Stimulated activated CD4-positive, alpha-beta T cell treated with anti-CD3 and anti-CD28 coated beads, TNF-alpha, amount 100 ng/mL, for 4 hours (primary cell): Measurements from ENCODE around the gene MED27.

Experiments used
- DNase-seq, 3 experiments: peaks; one replicate each; pipeline ENCODE4 v3.0.0-alpha.2; 2020; ENCODE audit warnings: low read depth in 3 of 3

MED27 gene

GRCh38 chr9:131854896-131855613 lies 224.6 kb downstream of the MED27 start:
- no peak for DNase-seq

GRCh38 chr9:131854334-131854733 lies 225.3 kb downstream of the MED27 start:
- DNase-seq, result no peak

DNA sequence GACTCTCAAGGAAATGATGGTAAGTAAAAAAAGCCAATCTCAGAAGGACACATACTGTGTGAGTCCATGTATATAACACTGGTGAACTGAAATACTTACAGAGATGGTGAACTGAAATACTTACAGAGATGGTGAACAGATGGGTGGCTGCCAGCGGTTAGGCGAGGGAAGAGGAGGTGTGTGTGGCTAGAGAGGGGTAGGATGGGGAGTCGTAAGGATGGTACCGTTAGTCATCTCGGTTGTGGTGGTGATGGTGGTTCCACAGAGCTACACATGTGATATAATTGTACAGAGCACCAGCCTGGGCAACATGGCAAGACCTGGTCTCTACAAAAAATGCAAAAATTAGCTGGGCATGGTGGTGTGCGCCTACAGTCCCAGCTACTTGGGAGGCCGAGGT lies 226.2 kb downstream of the MED27 start:
- DNase-seq, result no peak

DNA sequence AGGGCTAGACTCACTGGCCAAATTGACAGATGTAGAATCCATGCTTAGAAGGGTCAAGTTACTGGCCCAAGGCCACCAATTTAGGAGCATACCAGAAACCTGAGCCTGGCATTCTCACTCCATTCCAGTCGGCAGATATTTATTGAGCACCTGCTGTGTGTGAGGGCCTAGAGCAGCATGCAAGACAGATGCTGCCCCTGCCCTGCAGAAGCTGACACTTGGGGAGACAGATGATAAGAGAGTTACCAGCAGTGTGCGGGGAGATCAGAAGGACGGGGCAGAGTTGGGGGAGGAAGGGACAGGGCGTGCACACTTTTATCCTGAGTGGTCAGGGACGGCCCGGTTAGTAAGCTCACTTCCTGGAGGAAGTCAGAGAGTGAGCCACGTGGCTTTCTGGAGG lies 228.3 kb downstream of the MED27 start:
- DNase-seq, result no peak

DNA sequence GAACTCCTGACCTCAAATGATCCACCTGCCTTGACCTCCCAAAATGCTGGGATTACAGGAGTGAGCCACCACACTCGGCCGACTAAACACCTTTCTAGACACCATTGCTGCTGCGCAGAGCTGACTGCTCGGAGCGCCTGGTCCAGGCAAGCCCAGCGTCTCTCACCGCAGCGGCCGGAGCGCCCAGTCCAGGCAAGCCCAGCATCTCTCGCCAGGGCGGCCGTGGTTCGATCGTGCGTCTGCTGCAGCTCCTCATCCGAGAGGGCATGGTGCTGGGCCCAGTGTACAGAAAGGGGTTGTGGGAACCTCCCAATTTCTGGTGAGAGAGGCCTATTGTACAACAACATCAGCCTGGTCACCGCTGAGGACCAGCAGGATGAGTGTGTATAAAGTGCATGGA lies 230.3 kb downstream of the MED27 start:
- no peak for DNase-seq

- no peak for DNase-seq
Measured at GRCh38 chr9:131848570-131849160, 231.0 kb downstream of the MED27 start.

- DNase-seq, result no peak
Measured at GRCh38 chr9:131847665-131848354, 231.9 kb downstream of the MED27 start.

DNA sequence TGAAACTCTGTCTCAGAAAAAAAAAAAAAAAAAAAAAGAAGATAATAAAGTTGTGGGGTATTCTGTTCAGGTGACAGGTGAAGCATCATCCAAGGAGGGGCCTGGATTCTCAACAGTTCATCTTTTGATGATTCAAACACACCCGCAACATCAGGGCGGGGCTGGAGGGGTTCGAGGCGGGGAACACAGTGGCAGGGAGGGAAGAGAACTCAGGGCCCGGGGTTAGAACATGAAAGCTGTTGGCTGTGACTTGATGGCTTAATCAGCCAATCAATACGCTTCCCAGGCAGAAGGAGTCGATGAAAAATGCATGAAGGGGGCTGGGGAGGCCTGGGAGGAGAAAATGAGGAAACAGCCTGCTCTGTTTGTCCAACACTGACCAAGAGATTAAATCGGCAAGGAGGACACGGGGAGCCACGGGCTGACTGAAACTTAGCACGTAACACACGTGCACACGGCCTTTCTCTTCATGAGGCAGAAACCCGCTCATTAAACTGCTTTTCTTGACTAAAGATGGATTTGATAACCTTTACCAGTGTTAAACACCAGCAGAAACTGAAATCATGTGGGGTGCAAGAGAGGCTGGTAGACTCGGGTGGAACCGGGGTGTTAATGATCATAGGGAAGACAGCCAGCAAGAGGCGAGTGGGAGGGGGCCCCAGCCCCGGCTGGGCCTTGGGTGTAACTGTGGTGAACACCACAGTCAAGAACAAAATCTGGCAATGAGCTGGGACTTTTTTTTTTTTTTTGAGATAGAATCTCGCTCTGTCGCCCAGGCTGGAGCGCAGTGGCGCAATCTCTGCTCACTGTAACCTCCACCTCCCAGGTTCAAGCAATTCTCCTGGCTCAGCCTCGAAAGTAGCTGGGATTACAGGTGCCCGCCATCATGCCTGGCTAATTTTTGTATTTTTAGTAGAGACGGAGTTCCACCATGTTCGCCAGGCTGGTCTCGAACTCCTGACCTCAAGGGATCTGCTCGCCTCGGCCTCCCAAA lies 234.1 kb downstream of the MED27 start:
- DNase-seq, result no peak

GRCh38 chr9:131844745-131845118 lies 234.9 kb downstream of the MED27 start:
- no peak for DNase-seq

DNA sequence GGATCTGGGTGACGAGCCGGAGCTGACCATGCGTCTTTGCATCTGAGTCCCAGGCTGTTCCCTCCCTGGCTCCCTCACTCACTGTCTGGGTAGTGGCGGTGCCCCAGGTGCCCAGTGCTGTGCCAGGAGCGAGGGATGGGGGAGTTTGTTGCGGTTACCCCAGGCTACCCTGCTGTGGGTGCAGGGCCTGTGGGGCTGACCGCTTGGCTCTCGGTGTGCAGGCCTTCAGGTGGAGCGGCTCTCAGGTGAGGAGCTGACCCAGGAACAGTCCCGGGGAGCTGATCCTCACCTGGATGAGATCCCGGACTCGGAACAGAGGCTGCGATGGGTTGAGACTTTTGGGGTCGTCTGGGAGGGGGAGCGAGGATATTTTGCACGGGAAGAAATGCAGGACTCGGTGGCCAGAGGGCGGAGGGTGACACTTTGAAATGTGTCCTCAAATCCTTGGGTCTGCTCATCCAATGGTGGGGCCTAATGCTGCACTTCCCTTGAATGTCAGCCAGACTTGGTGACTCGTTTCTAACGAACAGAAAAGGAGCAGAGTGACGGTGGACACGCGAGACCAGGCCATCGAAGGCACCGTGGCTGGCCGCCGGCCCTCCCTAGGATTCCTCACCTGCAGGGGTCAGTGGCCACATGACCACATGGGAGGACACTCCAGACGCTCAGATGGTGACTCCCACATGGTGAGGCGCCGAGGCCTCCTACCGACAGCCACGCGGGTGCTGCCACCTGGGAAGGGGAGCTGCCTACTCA lies 235.5 kb downstream of the MED27 start:
- no peak for DNase-seq

- DNase-seq, result no peak
Measured at GRCh38 chr9:131841765-131842318, 237.8 kb downstream of the MED27 start.

DNA sequence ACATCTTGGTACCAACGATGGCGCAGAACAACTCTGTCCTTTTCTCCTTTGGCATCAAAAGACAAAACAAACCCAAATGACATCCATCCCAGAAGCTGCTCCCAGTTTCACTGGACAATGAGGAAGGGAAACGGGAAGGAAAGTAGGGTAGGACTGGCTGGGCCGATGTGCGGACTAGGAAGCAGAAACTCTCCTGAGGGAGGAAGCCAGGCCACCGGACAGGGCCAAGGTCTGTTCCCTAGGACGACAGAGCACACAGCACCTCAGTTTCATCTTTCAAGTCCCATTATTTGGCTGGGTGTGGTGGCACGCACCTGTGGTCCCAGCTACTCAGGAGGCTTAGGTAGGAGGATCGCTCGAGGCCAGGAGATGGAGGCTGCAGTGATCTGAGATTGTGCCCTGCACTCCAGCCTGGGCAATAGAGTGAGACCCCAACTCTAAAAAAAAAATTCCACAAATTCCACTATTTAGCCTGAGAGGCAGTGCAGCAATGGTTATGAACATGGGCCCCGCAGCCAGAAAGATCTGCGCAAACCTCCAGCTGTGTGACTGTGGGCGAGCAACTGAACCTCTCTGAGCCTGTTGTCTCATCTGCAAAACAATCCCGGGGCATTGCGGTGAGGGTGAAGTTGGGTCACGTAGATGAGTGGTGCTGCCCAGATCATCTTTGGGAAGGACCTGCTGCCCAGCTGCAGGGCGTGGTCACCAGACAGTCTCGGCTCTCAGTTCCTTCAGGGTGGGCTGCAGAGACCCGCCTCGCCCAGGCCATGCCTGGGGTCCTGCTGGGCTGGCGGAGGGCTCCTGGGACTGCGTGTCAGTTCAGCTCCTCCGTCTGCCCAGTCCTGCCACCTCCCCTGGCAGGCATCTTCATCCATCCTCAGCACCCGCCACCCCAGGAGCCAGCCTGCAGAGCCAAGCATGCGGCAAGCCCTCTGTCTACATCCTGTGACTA lies 238.6 kb downstream of the MED27 start:
- no peak for DNase-seq

DNA sequence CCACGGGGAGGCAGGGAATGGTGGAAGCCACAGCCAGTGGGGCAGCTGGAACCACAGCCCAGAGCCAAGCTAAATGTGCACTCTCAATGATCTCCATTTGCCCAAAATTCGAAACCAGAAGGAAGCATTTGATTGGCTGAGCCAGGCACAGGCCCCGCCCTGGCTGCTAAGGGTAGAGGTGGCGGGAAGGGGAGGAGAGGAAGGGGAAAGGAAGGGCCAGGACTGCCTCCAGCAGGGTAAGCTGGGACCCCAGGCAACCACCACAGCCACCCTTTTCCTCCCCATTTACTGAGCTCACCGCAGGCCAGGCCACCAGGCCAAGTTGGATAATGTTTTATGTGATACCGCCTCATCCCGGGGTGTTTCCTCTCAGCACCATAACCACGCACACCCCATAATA lies 239.4 kb downstream of the MED27 start:
- DNase-seq, result no peak

DNA sequence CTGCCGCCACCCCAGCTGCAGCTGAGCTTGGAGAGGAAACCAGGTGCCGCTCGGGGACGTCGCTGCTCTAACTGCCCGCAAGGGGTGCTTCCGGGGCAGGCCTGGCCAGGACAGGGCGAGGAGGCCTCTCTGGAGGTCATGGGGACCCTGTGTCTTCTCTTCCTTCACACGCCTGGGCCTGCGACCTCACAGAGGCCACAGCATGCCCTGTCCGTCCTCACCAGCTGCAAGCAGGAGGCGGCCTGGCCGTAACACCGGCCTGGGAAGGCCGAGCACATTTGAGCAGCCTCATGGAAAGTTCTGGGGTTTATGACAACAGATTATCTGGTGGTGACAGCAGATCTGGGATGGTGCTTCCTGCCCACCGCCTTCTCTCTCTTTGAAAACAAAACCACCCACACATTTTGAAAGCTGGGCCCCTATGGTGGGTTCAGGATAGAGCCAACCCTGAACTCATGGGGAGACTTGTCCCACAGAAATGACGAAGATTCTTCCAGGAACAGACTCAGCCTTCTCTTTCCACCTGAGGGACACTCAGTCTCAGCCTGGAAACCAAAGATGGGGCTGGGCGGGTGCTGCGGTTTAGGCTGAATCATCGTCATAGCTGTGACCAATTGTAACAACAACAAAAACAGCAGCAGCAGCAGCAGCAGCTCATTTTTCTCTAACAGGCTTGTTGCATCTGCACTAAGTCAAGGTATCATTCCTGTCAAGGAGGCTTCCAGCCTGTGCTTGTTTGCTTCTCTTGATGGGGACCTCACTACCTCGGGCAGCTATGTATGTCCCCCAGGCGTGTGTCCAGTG lies 240.2 kb downstream of the MED27 start:
- DNase-seq, result peak in 1 of 3 experiments; percentile 20

- no peak for DNase-seq
Measured at GRCh38 chr9:131838530-131839280, 241.0 kb downstream of the MED27 start.

DNA sequence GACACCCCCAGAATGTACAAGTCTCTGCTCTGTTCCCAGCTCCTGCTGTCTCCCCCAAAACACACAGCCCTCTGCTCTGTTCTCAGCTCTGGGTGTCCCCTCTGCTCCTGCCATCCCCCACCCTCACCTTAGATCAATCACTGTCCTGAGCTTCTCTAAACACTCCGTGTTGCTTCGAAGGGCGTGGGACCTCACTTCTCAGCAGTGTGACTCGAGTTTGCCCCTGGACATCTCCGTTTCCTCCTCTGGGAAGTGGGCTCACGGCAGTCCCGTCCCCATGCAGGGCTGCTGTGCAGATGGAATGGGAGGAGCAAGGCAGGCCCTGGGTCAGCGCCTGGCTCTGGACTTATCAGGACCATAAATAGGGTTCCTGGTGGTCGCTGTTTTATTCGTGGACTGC lies 241.8 kb downstream of the MED27 start:
- no peak for DNase-seq

DNA sequence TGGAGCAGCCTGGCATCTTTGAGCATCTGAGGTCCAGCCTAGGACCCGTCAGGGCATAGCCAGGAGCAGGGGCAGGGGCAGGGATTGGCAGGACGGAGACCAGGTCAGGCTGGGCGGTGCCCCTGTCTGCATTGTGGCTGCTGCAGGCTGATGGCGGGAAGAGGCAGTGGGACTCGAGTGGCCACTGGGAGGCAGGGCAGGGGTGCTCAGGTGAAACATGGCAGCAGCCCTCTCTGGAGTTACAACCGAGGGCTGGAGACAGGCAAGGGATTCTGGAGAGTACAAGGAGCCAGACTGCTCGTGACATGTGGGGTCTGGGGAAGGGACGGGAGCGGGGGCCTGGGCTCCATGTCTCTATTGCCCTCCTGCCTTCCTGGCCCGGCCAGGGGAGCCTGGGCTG lies 242.4 kb downstream of the MED27 start:
- DNase-seq, result no peak
